ENCODE data around the gene ADCYAP1R1.

Gene ADCYAP1R1

DNA sequence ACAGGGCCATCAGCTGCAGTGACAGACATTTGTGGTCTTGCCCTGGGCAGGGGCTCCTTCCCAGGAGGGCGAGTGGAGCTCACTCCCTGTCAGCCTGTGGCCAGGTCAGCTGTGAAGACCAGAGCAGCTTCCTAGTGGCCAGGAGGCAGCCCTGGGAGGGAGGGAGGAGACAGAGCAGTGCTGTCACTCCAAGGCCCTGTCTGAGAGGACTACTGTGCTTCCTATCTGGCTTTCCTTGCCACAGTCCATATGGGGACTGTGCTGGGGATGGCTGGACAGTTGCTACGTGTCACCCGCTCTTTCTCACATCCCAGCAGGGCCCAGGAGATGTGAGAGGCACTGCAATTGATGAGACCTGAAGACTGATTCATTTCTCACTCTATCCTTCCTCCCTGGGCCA lies 15.2 kb upstream of the ADCYAP1R1 start:
- no peak for DNase-seq (ENCODE audit: low read depth)

DNA sequence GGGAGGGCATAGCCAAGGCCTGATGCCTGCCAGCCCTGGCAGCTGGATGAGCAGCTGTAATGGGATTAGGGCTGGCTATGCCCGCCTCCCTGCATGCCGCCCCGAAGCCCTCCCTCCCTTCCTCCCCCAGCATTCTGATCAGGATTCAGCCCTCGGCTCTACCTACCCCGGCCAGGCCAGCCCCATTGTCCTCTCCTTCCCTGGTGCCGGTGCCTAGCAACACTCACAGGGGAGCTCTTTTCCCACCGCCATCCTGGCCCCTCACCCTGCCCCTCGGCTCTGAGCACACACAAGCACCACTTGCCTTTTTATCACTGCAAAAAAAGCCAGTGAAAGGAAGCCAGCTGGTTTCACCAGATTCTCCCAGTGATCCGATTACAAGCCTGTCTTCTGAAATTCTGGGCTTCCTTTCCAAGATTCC lies 9.0 kb upstream of the ADCYAP1R1 start:
- no peak overlapping the region for H3K4me3 ChIP-seq (replicated peaks; ENCODE audit: low read depth, low read length)
- no peak for DNase-seq (ENCODE audit: low read depth)
- TF ChIP-seq, protein P1, sequence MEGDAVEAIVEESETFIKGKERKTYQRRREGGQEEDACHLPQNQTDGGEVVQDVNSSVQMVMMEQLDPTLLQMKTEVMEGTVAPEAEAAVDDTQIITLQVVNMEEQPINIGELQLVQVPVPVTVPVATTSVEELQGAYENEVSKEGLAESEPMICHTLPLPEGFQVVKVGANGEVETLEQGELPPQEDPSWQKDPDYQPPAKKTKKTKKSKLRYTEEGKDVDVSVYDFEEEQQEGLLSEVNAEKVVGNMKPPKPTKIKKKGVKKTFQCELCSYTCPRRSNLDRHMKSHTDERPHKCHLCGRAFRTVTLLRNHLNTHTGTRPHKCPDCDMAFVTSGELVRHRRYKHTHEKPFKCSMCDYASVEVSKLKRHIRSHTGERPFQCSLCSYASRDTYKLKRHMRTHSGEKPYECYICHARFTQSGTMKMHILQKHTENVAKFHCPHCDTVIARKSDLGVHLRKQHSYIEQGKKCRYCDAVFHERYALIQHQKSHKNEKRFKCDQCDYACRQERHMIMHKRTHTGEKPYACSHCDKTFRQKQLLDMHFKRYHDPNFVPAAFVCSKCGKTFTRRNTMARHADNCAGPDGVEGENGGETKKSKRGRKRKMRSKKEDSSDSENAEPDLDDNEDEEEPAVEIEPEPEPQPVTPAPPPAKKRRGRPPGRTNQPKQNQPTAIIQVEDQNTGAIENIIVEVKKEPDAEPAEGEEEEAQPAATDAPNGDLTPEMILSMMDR (IDR thresholded peaks at IDR 0.05; ENCODE audit: low read length, missing control alignments): no peak

More for the DNA sequence above, 15.2 kb upstream of the ADCYAP1R1 start:
- H3K4me3 ChIP-seq (replicated peaks; ENCODE audit: low read depth, low read length): no peak overlapping the region
- TF ChIP-seq, protein P1 (IDR thresholded peaks at IDR 0.05; ENCODE audit: low read length, missing control alignments): no peak

DNA sequence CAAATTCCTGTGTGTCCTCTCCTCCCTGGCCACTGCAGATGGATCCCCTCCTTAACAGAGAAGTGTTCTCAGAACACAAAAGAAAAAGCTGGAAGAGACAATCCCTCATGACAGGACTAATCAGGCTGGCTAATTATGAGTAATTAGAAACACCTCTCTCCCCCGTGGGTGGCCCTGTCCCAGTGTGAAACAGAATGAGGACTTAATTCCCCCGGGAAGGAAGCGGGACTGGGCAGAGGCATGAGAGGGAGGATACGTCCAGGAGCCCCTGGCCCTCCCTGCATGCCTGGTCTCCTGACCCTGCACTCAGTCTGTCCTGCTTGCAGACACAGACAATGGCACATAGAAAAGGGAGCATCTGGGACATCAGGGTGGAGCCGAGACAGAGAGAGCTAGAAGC lies 7.6 kb upstream of the ADCYAP1R1 start:
- TF ChIP-seq, protein P1 (IDR thresholded peaks at IDR 0.05; ENCODE audit: low read length, missing control alignments): no peak
- no peak overlapping the region for H3K4me3 ChIP-seq (replicated peaks; ENCODE audit: low read depth, low read length)
- no peak for DNase-seq (ENCODE audit: low read depth)

DNA sequence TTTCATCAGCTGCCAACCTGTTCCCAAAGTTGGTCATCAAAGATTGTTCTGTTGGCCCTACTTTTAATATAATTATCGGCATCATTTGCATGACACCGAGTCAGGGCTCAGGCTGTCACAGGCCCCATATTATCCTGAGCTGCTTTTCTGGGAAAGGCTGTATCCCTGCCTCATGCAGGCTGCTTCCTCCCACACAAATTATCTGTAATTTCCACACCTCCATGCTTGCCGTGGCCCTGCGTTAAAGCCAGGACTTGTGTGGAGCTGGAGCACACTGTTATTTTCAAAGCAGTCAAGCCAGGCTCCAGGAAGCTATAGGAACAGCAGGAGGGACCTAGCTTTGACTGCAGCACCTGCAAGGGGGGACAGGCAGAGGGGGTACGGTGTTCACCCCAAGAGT lies 5.4 kb upstream of the ADCYAP1R1 start:
- DNase-seq (ENCODE audit: low read depth): no peak

DNA sequence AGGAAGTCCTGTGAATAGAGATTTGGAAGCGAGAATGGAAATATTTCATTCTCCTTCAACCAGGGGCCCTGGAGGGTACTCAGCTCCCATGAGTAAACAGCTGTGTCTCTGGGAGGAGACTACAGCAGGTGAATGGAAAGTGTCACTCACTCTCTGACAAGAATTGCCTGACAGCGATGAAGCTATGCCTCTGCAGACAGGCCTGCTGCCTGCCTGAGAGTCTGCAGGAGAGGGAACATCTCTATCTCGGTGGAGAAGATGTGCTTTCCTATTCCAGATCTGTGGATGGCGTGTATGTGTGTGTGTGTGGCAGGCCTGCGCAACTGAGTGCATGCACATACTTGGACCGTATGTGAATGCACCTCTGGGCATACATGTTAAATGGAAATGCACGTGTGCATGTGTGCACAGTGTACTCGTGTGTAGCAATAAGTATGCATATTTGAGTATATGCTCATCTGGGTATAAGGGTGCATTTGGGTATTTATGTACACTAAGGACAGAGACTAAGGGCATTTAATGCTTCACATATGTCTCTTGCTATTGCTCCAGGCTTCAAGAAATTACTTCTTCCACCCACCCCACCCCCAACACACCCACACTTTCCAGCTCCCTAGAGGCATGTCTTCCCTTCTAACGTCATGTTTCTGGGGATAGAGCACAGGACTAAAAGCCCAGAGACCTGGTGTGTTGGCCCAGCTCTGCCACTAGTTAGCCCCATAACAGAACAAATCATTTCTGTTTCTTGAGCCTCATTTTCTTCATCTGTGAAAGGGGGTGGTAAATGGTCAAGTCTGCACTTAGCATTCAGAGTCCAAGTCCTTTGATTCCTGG lies 4.6 kb upstream of the ADCYAP1R1 start:
- TF ChIP-seq, protein P1 (IDR thresholded peaks at IDR 0.05; ENCODE audit: low read length, missing control alignments): no peak
- H3K4me3 ChIP-seq (replicated peaks; ENCODE audit: low read depth, low read length): no peak overlapping the region
- no peak for DNase-seq (ENCODE audit: low read depth)

More for the DNA sequence above, 5.4 kb upstream of the ADCYAP1R1 start:
- TF ChIP-seq, protein P1 (IDR thresholded peaks at IDR 0.05; ENCODE audit: low read length, missing control alignments): no peak
- H3K4me3 ChIP-seq (replicated peaks; ENCODE audit: low read depth, low read length): no peak overlapping the region

DNA sequence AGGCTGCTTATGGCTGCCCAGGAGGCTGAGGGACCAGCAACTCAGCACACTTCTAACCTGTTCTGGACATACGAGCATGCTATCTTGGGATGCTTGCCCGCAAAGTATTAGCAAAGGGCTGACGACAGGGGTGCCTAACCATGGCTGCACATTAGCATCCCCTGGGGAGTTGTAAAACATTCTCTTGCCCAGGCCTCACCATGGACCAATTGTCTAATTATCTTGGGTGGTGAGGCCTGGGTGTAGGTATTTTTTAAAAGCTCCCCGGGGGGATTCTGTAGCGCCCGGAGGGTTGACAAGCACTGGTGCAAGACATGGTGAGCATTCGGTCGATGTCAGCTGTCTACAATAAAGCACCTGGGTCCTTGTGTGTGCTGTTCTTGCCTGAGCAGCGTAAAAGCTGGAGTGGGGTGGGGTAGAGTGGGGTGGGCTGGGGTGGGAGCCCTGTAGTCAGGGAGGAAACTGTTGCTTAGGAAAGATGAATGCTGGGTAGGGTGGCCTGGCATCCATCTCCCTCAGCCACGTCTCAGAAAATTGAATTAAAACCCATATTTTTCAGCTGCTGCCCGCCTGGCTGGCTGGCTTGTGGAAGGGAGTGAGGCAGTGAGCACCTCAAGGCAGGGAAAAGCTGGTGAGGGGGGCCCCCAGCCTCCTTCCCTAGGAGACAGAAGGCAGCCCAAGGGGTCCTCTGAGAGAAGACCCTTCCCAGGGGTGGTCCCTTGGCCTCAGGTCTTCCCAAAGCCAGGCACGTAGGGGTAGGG lies 2.9 kb upstream of the ADCYAP1R1 start:
- H3K4me3 ChIP-seq (replicated peaks; ENCODE audit: low read depth, low read length): no peak overlapping the region
- DNase-seq (ENCODE audit: low read depth): no peak
- TF ChIP-seq, protein P1 (IDR thresholded peaks at IDR 0.05; ENCODE audit: low read length, missing control alignments): no peak
